HG02610 (cell line): ENCODE results near the gene RNF145.
"Not testable (repeated sequence)": the region's sequence is repeated elsewhere in the genome, so short reads cannot be mapped to it uniquely, and the experiment has no call there.

Experiments
- ATAC-seq: cut with Tn5 transposase; IDR thresholded peaks from one replicate; pipeline ENCODE4 v1.9.1; 2021; ENCODE audit warnings: mild to moderate bottlenecking, moderate library complexity; ENCODE audit not compliant: unreplicated experiment

The RNF145 gene

DNA sequence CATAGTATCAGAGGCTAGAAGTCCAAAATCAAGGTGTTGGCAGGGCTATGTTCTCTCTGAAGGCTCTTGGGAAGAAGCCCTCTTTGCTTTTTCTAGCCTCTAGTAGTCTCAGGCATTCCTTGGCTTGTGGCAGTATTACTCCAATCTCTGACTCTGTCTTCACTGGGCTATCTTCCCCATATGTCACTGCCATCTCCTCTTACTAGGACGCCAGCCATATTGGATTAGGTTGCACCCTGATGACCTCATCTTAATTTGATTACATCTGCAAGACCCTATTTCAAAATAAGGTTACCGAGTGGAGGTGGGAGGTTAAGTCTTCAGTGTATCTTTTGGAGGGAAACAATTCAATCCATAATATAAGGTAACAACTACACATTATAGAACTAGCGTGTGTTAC lies 88.3 kb downstream of the RNF145 start:
- no peak for ATAC-seq

DNA sequence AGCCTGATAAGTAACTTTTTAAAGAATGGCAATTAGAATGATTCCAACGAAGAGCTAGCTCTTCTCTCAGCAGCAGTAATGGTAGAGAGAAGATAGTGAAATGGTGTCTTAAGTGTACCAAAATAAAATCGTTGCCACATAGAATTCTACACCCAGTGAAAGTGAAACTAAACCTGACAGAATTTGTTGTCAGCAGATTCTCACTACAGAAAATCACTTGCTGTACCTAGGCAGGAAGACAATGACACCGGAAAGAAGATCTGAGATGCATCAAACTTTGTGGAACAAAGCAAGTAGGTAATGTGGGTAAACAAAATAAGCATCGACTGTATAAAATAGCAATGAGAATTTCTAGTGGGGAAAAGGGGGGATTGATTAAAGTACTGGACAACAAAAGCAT lies 88.9 kb downstream of the RNF145 start:
- ATAC-seq = no peak

DNA sequence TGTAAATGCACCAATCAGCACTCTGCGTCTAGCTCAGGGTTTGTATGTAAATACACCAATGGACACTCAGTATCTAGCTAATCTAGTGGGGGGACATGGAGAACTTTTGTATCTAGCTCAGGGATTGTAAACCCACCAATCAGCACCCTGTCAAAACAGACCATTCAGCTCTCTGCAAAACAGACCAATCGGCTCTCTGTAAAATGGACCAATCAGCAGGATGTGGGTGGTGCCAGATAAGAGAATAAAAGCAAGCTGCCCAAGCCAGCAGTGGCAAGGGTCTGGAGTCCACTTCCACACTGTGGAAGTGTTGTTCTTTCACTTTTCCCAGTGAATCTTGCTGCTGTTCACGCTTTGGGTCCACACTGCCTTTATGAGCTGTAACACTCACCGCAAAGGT lies 89.5 kb downstream of the RNF145 start:
- not testable (repeated sequence) for ATAC-seq

DNA sequence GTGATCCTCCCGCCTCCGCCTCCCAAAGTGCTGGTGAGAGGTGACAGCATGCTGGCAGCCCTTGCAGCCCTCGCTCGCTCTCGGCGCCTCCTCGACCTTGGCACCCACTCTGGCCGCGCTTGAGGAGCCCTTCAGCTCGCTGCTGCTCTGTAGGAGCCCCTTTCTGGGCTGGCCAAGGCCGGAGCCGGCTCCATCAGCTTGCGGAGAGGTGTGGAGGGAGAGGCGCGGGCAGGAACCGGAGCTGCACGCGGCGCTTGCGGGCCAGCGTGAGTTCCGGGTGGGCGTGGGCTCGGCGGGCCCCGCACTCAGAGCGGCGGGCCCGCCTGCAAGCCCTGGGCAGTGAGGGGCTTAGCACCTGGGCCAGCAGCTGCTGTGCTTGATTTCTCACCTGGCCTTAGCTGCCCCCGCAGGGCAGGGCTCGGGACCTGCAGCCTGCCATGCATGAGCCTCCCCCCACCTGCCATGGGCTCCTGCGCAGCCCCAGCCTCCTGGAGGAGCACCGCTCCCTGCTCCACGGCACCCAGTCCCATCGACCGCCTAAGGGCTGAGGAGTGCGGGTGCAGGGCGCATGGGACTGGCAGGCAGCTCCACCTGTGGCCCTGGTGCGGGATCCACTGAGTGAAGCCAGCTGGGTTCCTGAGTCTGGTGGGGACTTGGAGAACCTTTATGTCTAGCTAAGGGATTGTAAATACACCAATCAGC lies 90.2 kb downstream of the RNF145 start:
- not testable (repeated sequence) for ATAC-seq

DNA sequence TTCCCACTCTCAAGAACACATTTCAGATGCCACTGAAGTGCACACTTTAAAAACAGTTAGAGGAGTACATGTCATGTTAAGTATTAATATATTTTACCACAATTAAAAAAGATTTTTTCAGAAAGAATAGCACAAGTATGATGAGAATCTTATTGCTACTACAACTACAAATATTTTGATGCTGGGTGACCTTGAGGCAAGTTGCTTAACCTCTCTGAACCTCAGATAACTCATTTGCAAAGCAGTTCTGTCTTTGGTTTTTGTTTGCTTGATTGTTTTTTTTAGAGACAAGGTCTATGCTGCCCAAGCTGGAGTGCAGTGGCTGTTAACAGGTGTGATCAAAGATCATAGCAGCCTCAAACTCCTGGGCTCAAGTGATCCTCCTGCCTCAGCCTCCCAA lies 95.9 kb downstream of the RNF145 start:
- ATAC-seq = no peak

DNA sequence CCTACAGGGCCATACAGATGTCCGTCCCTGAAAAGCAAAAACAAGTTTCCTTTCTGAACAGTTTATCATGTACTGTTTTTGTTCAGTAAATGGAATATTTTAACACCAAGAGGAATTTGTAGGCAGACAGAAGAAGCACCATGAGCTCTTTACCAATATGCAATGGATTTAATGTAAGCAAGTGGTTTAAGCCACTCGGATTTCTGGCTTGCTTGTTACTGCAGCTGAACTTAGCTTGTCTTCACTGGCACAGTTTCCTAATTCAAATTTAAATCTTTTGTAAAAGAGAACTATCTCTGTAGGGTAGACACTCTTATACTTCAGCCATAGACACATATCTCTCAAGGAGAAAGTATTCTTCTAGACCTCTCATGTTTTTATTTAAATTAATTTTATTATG lies 96.9 kb downstream of the RNF145 start:
- no peak for ATAC-seq
